SK-N-SH (cell line): Measurements from ENCODE around the gene MYO9A. TPM values are rescaled to one million over a fixed set of nuclear protein-coding genes. Genes with fewer than 3 reads are reported as not detected.

ENCODE experiments used
- CTCF ChIA-PET: fragments of 300-600, 350-600 bp; formaldehyde crosslinking; extraction: SDS; loops from one replicate; lab custom pipeline; 2021; lab: Yijun Ruan, JAX
- POLR2A ChIA-PET: fragments of 350-600 bp; sonication (Branson Sonifier 250); formaldehyde crosslinking; extraction: SDS; loops from one replicate; lab custom pipeline; 2020; ENCODE audit warnings: antibody characterized with exemption, inconsistent platforms; lab: Yijun Ruan, JAX
- DNase-seq: peaks from one replicate; pipeline ENCODE4 v3.0.0; 2012
- H2AFZ ChIP-seq: fragments of 200-600 bp; sonication (generic); 2 replicates; pipeline ENCODE4 v1.8.1; 2016; ENCODE audit warnings: antibody characterized with exemption, mild to moderate bottlenecking, low read depth
- H3F3A ChIP-seq: fragments of 200-600 bp; sonication (generic); replicated peaks from 2 replicates; pipeline ENCODE3; 2016; ENCODE audit warnings: antibody characterized with exemption, mild to moderate bottlenecking; ENCODE audit not compliant: insufficient read depth
- H3K27ac ChIP-seq, 2 experiments: fragments of 200-500 bp in 1 of 2; fragments of 200-600 bp in 1 of 2; sonication (Bioruptor generic) in 1 of 2; sonication (generic), shearing (Covaris generic) in 1 of 2; 2 replicates each; pipeline versions ENCODE4 v1.5.1 to v1.6.1; 2014 to 2016; ENCODE audit warnings: low read depth in 2 of 2, inconsistent platforms in 1 of 2, low read length in 1 of 2, mild to moderate bottlenecking in 1 of 2, mixed read lengths in 1 of 2
- H3K27me3 ChIP-seq: fragments of 200-600 bp; sonication (generic), shearing (Covaris generic); 2 replicates; pipeline ENCODE4 v1.6.1; 2016; ENCODE audit warnings: mixed run types; ENCODE audit not compliant: insufficient read depth
- H3K36me3 ChIP-seq, 2 experiments: fragments of 200-500 bp in 1 of 2; fragments of 200-600 bp in 1 of 2; sonication (Bioruptor generic) in 1 of 2; sonication (generic) in 1 of 2; replicated peaks in 1 of 2; 2 replicates each; pipeline versions ENCODE3 to v1.5.1; 2014 to 2016; ENCODE audit warnings: low read length in 1 of 2, mild to moderate bottlenecking in 1 of 2; ENCODE audit not compliant: insufficient read depth in 2 of 2, control insufficient read depth in 1 of 2
- H3K4me1 ChIP-seq, 2 experiments: fragments of 200-500 bp in 1 of 2; fragments of 200-600 bp in 1 of 2; sonication (Bioruptor generic) in 1 of 2; sonication (generic), shearing (Covaris generic) in 1 of 2; 2 replicates each; pipeline versions ENCODE4 v1.5.1 to v1.6.1; 2014 to 2016; ENCODE audit warnings: low read depth in 1 of 2, low read length in 1 of 2, mixed run types in 1 of 2; ENCODE audit not compliant: insufficient read depth in 2 of 2, control insufficient read depth in 1 of 2
- H3K4me2 ChIP-seq: fragments of 200-600 bp; sonication (generic), shearing (Covaris generic); 2 replicates; pipeline ENCODE4 v1.6.1; 2017; ENCODE audit warnings: mixed run types
- H3K4me3 ChIP-seq, 2 experiments: fragments of 200-500 bp in 1 of 2; fragments of 200-600 bp in 1 of 2; sonication (Bioruptor generic) in 1 of 2; sonication (generic), shearing (Covaris generic) in 1 of 2; 2 replicates each; pipeline versions ENCODE4 v1.5.1 to v1.8.1; 2014 to 2016; ENCODE audit warnings: low read depth in 2 of 2, inconsistent platforms in 1 of 2, low read length in 1 of 2, mild to moderate bottlenecking in 1 of 2, mixed read lengths in 1 of 2, moderate library complexity in 1 of 2
- H3K79me2 ChIP-seq: fragments of 200-600 bp; sonication (generic); 2 replicates; pipeline ENCODE4 v1.8.1; 2017; ENCODE audit warnings: mild to moderate bottlenecking; ENCODE audit not compliant: insufficient read depth
- H3K9ac ChIP-seq: fragments of 200-600 bp; sonication (generic); 2 replicates; pipeline ENCODE4 v1.6.1; 2017; ENCODE audit warnings: mixed run types
- H3K9me2 ChIP-seq: fragments of 200-600 bp; sonication (generic); 2 replicates; pipeline ENCODE4 v1.6.1; 2017; ENCODE audit warnings: mixed run types
- H3K9me3 ChIP-seq: fragments of 200-600 bp; sonication (generic); 2 replicates; pipeline ENCODE4 v1.6.1; 2017; ENCODE audit warnings: mixed run types, mild to moderate bottlenecking, moderate library complexity
- H4K20me1 ChIP-seq: fragments of 200-600 bp; sonication (generic); 2 replicates; pipeline ENCODE4 v1.6.1; 2017; ENCODE audit warnings: mild to moderate bottlenecking, mixed run types; ENCODE audit not compliant: insufficient read depth
- FOSL2 ChIP-seq: IDR thresholded peaks from 2 replicates; pipeline ENCODE4 v1.4.0; 2012; ENCODE audit warnings: low read depth, mild to moderate bottlenecking, moderate library complexity, borderline replicate concordance
- FOXJ3 ChIP-seq: sonication (generic); formaldehyde crosslinking; IDR thresholded peaks from 2 replicates; pipeline ENCODE4 v1.5.1; 2020; ENCODE audit warnings: mild to moderate bottlenecking, missing genetic modification reagents
- GATA2 ChIP-seq: sonication (generic); formaldehyde crosslinking; IDR thresholded peaks from 2 replicates; pipeline ENCODE4 v1.5.0; 2020; ENCODE audit warnings: mild to moderate bottlenecking, missing genetic modification reagents
- RXRA ChIP-seq: IDR thresholded peaks from 2 replicates; pipeline ENCODE4 v1.4.0; 2012; ENCODE audit warnings: low read depth, mild to moderate bottlenecking, borderline replicate concordance
- TEAD4 ChIP-seq: IDR thresholded peaks from 2 replicates; pipeline ENCODE4 v1.4.0; 2012; ENCODE audit warnings: mild to moderate bottlenecking, borderline replicate concordance; ENCODE audit not compliant: insufficient read depth
- YY1 ChIP-seq: IDR thresholded peaks from 2 replicates; pipeline ENCODE4 v1.4.0; 2012; ENCODE audit warnings: low read depth, mild to moderate bottlenecking
- WGBS: methylation state at CpG from one replicate; pipeline ENCODE4 v1.1.6; 2017; ENCODE audit warnings: low lambda C conversion rate; 5-methylcytosine and 5-hydroxymethylcytosine counted together
- polyA plus RNA-seq, 3 experiments: library from polyadenylated mRNA; depleted of rRNA; stranded (reverse); fragments of >200 nt; gene quantifications; 2 replicates each; pipeline ENCODE4 v1.2.3, GENCODE V29; 2012
- TF ChIP-seq, protein P1 (sequence below): fragments of 150-350 bp; IDR thresholded peaks from 2 replicates; pipeline ENCODE4 v1.6.1; 2017; ENCODE audit warnings: antibody characterized with exemption, low read length, low read depth, borderline replicate concordance
- TF ChIP-seq, protein P2 (sequence below): IDR thresholded peaks from 2 replicates; pipeline ENCODE4 v1.4.0; 2012; ENCODE audit warnings: low read depth, borderline replicate concordance
- TF ChIP-seq, protein P3 (sequence below): fragments of 200-600 bp; sonication (generic); IDR thresholded peaks from 2 replicates; pipeline ENCODE4 v1.6.1; 2017; ENCODE audit warnings: antibody characterized with exemption, mild to moderate bottlenecking, moderate library complexity
- TF ChIP-seq, protein P4 (sequence below): IDR thresholded peaks from 2 replicates; pipeline ENCODE4 v1.4.0; 2012; ENCODE audit warnings: low read depth, borderline replicate concordance
- TF ChIP-seq, protein P5 (sequence below): IDR thresholded peaks from 2 replicates; pipeline ENCODE4; 2012

The MYO9A gene
- polyA plus RNA-seq, 1 of the 3 experiments (the other 2 are of a cell fraction): 4.1 TPM

DNA sequence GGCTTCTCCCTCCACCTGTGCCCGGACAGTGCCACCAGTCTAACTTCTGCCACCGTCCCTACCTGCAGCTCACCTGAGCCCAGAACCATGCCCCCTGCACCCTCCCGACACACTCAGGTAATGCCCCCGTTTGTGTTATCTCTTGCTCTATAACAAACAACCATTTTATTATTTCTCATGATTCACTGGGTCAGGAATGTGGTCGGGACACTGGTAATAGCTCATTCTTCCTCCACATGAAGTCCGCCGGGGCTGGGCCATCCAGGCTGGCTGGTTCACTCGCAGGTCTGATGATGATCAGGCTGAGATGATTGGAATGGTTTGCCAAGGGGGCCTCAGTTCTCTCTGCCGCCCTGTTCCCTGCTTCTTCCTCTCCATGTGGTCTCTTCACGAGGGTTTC, 327.9 kb downstream of the MYO9A start:
- WGBS: 73% methylated on average over 9 of the region's 10 CpGs
- Histone ChIP-seq H3K27ac (peak overlapping the region in 1 of 2 experiments; percentile 31; a peak in 1 of 4 replicates), H2AFZ (no peak overlapping the region), H3K4me1 (peaks cover 0 to 6% of the 10 kb centered on the region in 2 experiments; a peak in 2 of 4 replicates), H3K27me3 (no peaks in the 10 kb centered on the region), H3K4me3 (no peak overlapping the region), H3K4me2 (no peak overlapping the region), H4K20me1 (no peaks in the 10 kb centered on the region), H3K9me2 (no peaks in the 10 kb centered on the region), H3K9me3 (no peaks in the 10 kb centered on the region), H3F3A (no peaks in the 10 kb centered on the region), H3K79me2 (no peaks in the 10 kb centered on the region), H3K36me3 (no peaks in the 10 kb centered on the region), H3K9ac (no peak overlapping the region)
- CTCF ChIA-PET: interaction anchor here (0.5 to 5.1 kb wide), 4 partner anchors 10 to 366 kb away, joined by 3 to 19 read pairs (median 4); no protein-coding TSS in a partner anchor
- TF ChIP-seq, protein P1, sequence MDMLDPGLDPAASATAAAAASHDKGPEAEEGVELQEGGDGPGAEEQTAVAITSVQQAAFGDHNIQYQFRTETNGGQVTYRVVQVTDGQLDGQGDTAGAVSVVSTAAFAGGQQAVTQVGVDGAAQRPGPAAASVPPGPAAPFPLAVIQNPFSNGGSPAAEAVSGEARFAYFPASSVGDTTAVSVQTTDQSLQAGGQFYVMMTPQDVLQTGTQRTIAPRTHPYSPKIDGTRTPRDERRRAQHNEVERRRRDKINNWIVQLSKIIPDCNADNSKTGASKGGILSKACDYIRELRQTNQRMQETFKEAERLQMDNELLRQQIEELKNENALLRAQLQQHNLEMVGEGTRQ: no peak
- TF ChIP-seq FOSL2: peak; percentile 26; the same call in 1 of the 2 replicates
- no peak for DNase-seq
- POLR2A ChIA-PET: no interaction called here

DNA sequence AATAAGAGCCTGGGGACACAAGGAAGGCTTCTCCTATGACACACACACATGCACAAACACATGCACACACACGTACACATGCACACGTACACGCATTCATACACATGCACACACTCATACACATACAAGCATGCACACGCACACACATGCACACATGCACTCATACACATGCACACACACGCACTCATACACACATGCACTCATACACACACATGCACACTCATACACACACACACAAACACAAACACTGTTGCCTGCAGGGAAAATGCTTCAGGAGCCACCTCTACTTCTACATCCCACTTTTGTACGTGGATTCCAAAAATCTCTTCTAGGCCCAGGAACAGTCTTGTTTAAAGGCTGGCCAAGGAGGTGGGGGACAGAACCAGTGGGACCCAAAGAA, 328.3 kb downstream of the MYO9A start:
- Histone ChIP-seq H3K9ac (no peak overlapping the region), H3K4me2 (no peak overlapping the region), H4K20me1 (no peaks in the 10 kb centered on the region), H3F3A (no peaks in the 10 kb centered on the region), H3K27ac (no peak overlapping the region), H3K4me1 (peaks cover 0 to 6% of the 10 kb centered on the region in 2 experiments; a peak in 2 of 4 replicates), H3K27me3 (no peaks in the 10 kb centered on the region), H3K36me3 (no peaks in the 10 kb centered on the region), H3K9me3 (no peaks in the 10 kb centered on the region), H3K79me2 (no peaks in the 10 kb centered on the region), H3K9me2 (no peaks in the 10 kb centered on the region), H3K4me3 (no peak overlapping the region), H2AFZ (no peak overlapping the region)
- 91% methylated on average over 6 of the region's 6 CpGs for WGBS
- ChIA-PET CTCF (interaction anchor here (1.2 to 6.7 kb wide), 4 partner anchors 9 to 366 kb away, joined by 3 to 39 read pairs (median 11); partner anchors contain the start of genes MYO9A and SENP8), POLR2A (no interaction called here)
- no peak for DNase-seq
- TF ChIP-seq FOSL2: no peak

DNA sequence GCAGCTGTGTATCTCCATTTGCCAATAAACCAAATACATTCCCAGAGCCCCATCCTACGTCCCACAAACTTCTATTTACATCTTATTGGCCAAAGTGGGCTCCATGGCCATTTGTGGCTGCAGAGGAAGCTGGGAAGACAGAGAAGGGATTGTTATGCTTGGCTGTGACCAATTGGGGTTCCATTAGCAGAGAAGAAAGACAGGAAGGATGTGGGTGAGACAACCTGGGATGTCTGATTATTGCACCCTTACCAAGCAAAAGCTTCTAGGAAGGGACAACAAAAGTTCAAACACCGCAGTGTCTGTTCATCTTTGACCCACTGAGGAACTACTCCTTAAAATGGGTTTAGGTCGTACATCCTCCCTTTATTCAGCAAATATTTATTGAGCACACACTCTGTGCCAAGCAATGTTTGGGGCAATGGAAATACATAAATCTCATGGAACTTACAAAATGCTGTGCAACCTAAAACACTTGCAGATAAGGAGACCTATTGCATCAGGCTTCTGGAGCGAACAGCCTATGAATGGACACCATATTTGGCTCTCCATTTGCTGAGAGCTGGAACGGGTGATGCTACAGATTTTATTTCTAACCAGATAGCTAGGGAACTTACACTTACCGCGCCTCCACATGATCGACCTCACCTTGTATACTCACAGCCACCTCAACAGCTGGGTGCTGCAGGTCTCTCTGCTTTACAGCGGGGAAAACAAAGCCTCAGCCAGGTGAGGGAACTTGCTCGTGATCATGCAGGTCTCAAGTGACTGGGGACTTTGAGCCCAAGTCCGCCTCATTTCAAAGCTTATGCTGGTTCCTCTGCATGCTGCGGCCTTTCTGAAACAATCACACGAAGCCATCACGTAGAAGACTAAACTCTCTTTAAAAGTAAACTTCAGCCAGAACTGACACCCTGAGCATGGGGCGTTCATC, 329.0 kb downstream of the MYO9A start:
- H3K4me2 ChIP-seq: no peak overlapping the region
- H3K36me3 ChIP-seq: no peaks in the 10 kb centered on the region
- H4K20me1 ChIP-seq: no peaks in the 10 kb centered on the region
- ChIA-PET POLR2A (no interaction called here), CTCF (interaction anchor here (1.3 to 6.7 kb wide), 4 partner anchors 9 to 367 kb away, joined by 3 to 39 read pairs (median 14); partner anchors contain the start of genes MYO9A and SENP8)
- H3K4me3 ChIP-seq: no peak overlapping the region
- H2AFZ ChIP-seq: no peak overlapping the region
- no peak overlapping the region for H3K27ac ChIP-seq
- no peak overlapping the region for H3K9ac ChIP-seq
- WGBS: 86% methylated on average over 14 of the region's 15 CpGs
- peaks cover 0 to 6% of the 10 kb centered on the region in 2 experiments; a peak in 2 of 4 replicates for H3K4me1 ChIP-seq
- no peaks in the 10 kb centered on the region for H3K9me3 ChIP-seq
- H3K79me2 ChIP-seq: no peaks in the 10 kb centered on the region
- DNase-seq: no peak
- H3K9me2 ChIP-seq: no peaks in the 10 kb centered on the region
- H3F3A ChIP-seq: no peaks in the 10 kb centered on the region
- no peaks in the 10 kb centered on the region for H3K27me3 ChIP-seq
- TF ChIP-seq RXRA (no peak), YY1 (no peak), FOXJ3 (CRISPR knock-in tag) (no peak), GATA2 (CRISPR knock-in tag) (no peak), TEAD4 (no peak)
- TF ChIP-seq, protein P2, sequence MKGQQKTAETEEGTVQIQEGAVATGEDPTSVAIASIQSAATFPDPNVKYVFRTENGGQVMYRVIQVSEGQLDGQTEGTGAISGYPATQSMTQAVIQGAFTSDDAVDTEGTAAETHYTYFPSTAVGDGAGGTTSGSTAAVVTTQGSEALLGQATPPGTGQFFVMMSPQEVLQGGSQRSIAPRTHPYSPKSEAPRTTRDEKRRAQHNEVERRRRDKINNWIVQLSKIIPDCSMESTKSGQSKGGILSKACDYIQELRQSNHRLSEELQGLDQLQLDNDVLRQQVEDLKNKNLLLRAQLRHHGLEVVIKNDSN: no peak
- TF ChIP-seq, protein P3, sequence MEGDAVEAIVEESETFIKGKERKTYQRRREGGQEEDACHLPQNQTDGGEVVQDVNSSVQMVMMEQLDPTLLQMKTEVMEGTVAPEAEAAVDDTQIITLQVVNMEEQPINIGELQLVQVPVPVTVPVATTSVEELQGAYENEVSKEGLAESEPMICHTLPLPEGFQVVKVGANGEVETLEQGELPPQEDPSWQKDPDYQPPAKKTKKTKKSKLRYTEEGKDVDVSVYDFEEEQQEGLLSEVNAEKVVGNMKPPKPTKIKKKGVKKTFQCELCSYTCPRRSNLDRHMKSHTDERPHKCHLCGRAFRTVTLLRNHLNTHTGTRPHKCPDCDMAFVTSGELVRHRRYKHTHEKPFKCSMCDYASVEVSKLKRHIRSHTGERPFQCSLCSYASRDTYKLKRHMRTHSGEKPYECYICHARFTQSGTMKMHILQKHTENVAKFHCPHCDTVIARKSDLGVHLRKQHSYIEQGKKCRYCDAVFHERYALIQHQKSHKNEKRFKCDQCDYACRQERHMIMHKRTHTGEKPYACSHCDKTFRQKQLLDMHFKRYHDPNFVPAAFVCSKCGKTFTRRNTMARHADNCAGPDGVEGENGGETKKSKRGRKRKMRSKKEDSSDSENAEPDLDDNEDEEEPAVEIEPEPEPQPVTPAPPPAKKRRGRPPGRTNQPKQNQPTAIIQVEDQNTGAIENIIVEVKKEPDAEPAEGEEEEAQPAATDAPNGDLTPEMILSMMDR: no peak
- TF ChIP-seq, protein P4, sequence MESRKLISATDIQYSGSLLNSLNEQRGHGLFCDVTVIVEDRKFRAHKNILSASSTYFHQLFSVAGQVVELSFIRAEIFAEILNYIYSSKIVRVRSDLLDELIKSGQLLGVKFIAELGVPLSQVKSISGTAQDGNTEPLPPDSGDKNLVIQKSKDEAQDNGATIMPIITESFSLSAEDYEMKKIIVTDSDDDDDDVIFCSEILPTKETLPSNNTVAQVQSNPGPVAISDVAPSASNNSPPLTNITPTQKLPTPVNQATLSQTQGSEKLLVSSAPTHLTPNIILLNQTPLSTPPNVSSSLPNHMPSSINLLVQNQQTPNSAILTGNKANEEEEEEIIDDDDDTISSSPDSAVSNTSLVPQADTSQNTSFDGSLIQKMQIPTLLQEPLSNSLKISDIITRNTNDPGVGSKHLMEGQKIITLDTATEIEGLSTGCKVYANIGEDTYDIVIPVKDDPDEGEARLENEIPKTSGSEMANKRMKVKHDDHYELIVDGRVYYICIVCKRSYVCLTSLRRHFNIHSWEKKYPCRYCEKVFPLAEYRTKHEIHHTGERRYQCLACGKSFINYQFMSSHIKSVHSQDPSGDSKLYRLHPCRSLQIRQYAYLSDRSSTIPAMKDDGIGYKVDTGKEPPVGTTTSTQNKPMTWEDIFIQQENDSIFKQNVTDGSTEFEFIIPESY: no peak
- TF ChIP-seq, protein P5, sequence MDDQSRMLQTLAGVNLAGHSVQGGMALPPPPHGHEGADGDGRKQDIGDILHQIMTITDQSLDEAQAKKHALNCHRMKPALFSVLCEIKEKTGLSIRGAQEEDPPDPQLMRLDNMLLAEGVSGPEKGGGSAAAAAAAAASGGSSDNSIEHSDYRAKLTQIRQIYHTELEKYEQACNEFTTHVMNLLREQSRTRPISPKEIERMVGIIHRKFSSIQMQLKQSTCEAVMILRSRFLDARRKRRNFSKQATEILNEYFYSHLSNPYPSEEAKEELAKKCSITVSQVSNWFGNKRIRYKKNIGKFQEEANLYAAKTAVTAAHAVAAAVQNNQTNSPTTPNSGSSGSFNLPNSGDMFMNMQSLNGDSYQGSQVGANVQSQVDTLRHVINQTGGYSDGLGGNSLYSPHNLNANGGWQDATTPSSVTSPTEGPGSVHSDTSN: no peak
